ENCODE data around the gene MECP2.
A peak's percentile ranks its signal among the peaks of the same experiment; 100 is the strongest.

MECP2 gene

GRCh38 chrX:154023276-154024000 is 74.1 kb downstream of the MECP2 start:
- H3F3A ChIP-seq (ENCODE audit: insufficient read depth) = peaks cover 7% of the 10 kb centered on the region
- H3K9me3 ChIP-seq (ENCODE audit: insufficient read depth, low read length) = no peaks in the 10 kb centered on the region
- H3K9me2 ChIP-seq (replicated peaks; ENCODE audit: insufficient read depth, low read length) = no peaks in the 10 kb centered on the region
- H3K9ac ChIP-seq (ENCODE audit: low read length) = no peak overlapping the region
- no peaks in the 10 kb centered on the region for H4K20me1 ChIP-seq (ENCODE audit: low read depth, low read length)
- no peaks in the 10 kb centered on the region for H3K36me3 ChIP-seq (ENCODE audit: low read length)
- no peaks in the 10 kb centered on the region for H3K27me3 ChIP-seq (ENCODE audit: low read length)
- H3K4me3 ChIP-seq (ENCODE audit: insufficient read depth, low read length, poor library complexity, severe bottlenecking) = no peak overlapping the region
- H2AFZ ChIP-seq (ENCODE audit: low read depth, low read length, severe bottlenecking) = no peak overlapping the region
- H3K4me2 ChIP-seq (ENCODE audit: low read depth, low read length, poor library complexity, severe bottlenecking) = no peak overlapping the region
- TF ChIP-seq CTCF (IDR thresholded peaks at IDR 0.05; ENCODE audit: insufficient read depth, low read length, poor library complexity, severe bottlenecking) (no peak), EZH2phosphoT487 (conservative IDR thresholded peaks at IDR 0.05; ENCODE audit: low read length) (no peak)
- H3K27ac ChIP-seq (ENCODE audit: low read depth, low read length) = no peak overlapping the region
- H3K79me2 ChIP-seq (ENCODE audit: insufficient read depth, low read length) = peaks cover 7% of the 10 kb centered on the region; the same call in 1 of the 2 replicates

- no peak for TF ChIP-seq CTCF (IDR thresholded peaks at IDR 0.05; ENCODE audit: insufficient read depth, low read length, poor library complexity, severe bottlenecking)
- no peak for TF ChIP-seq EZH2phosphoT487 (conservative IDR thresholded peaks at IDR 0.05; ENCODE audit: low read length)
- H3K36me3 ChIP-seq (ENCODE audit: low read length) = no peaks in the 10 kb centered on the region
- no peak overlapping the region for H3K4me2 ChIP-seq (ENCODE audit: low read depth, low read length, poor library complexity, severe bottlenecking)
- H4K20me1 ChIP-seq (ENCODE audit: low read depth, low read length) = no peaks in the 10 kb centered on the region
- H3K9me3 ChIP-seq (ENCODE audit: insufficient read depth, low read length) = no peaks in the 10 kb centered on the region
- H3K27me3 ChIP-seq (ENCODE audit: low read length) = no peaks in the 10 kb centered on the region
- H3F3A ChIP-seq (ENCODE audit: insufficient read depth) = peaks cover 7% of the 10 kb centered on the region
- no peak overlapping the region for H2AFZ ChIP-seq (ENCODE audit: low read depth, low read length, severe bottlenecking)
- H3K9me2 ChIP-seq (replicated peaks; ENCODE audit: insufficient read depth, low read length) = no peaks in the 10 kb centered on the region
- H3K79me2 ChIP-seq (ENCODE audit: insufficient read depth, low read length) = peaks cover 15% of the 10 kb centered on the region; the same call in 1 of the 2 replicates
- no peak overlapping the region for H3K27ac ChIP-seq (ENCODE audit: low read depth, low read length)
- H3K4me3 ChIP-seq (ENCODE audit: insufficient read depth, low read length, poor library complexity, severe bottlenecking) = no peak overlapping the region
- no peak overlapping the region for H3K9ac ChIP-seq (ENCODE audit: low read length)
Observed at GRCh38 chrX:154022108-154022507, 75.4 kb downstream of the MECP2 start.

DNA sequence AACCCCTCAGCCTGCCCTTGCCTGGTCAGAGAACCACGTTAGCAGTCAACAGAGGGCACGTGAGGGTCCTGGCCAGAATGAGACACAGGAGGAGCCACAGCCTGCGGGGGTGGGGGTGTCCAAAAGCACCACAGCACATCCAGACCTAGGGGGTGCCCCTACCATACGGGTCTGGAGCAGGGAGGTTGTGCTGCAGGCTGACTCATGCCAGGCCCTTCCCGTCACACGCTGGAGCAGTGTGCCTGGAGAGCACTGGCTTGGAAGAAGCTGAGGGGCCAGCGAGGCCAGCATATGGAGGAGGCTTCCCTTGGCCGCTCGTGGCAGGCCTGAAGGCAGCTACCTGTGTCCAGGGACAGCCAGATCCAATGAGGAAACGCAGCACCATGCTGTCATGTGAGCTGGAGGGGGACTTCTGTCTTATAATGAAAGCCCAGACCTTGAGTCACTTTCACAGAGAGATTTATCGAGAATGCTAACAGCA is 76.3 kb downstream of the MECP2 start:
- no peaks in the 10 kb centered on the region for H3K9me3 ChIP-seq (ENCODE audit: insufficient read depth, low read length)
- no peaks in the 10 kb centered on the region for H3K36me3 ChIP-seq (ENCODE audit: low read length)
- H3K9ac ChIP-seq (ENCODE audit: low read length) = peak overlapping the region; percentile 91
- TF ChIP-seq CTCF (IDR thresholded peaks at IDR 0.05; ENCODE audit: insufficient read depth, low read length, poor library complexity, severe bottlenecking) = no peak
- peaks cover 7% of the 10 kb centered on the region for H3F3A ChIP-seq (ENCODE audit: insufficient read depth)
- peak overlapping the region; percentile 55 for H3K4me2 ChIP-seq (ENCODE audit: low read depth, low read length, poor library complexity, severe bottlenecking)
- no peaks in the 10 kb centered on the region for H4K20me1 ChIP-seq (ENCODE audit: low read depth, low read length)
- H3K27ac ChIP-seq (ENCODE audit: low read depth, low read length) = peak overlapping the region; percentile 63
- H3K4me3 ChIP-seq (ENCODE audit: insufficient read depth, low read length, poor library complexity, severe bottlenecking) = peak overlapping the region; percentile 30
- no peak overlapping the region for H2AFZ ChIP-seq (ENCODE audit: low read depth, low read length, severe bottlenecking)
- no peaks in the 10 kb centered on the region for H3K27me3 ChIP-seq (ENCODE audit: low read length)
- no peaks in the 10 kb centered on the region for H3K9me2 ChIP-seq (replicated peaks; ENCODE audit: insufficient read depth, low read length)
- peaks cover 15% of the 10 kb centered on the region; the same call in 1 of the 2 replicates for H3K79me2 ChIP-seq (ENCODE audit: insufficient read depth, low read length)
